Neural crest cell (in vitro differentiated cells): ENCODE measurements around the gene IL23R. TPM values are rescaled to one million over a fixed set of nuclear protein-coding genes. Genes with fewer than 3 reads are reported as not detected.
A peak's percentile ranks its signal among the peaks of the same experiment; 100 is the strongest.

Experiments
- DNase-seq: peaks from one replicate; pipeline ENCODE4 v3.0.0; 2021; ENCODE audit warnings: low read depth, mixed read lengths, low spot score
- H3K27ac Mint-ChIP-seq: one replicate; pipeline ENCODE4 v1.8.0; 2021; ENCODE audit warnings: mild to moderate bottlenecking, mixed read lengths; ENCODE audit not compliant: unreplicated experiment
- H3K27me3 Mint-ChIP-seq: 2 replicates; pipeline ENCODE4 v1.8.0; 2021; ENCODE audit warnings: low read depth, mild to moderate bottlenecking, mixed read lengths
- H3K36me3 Mint-ChIP-seq: 2 replicates; pipeline ENCODE4 v1.8.0; 2021; ENCODE audit warnings: low read depth, mild to moderate bottlenecking, mixed read lengths
- H3K4me1 Mint-ChIP-seq: 2 replicates; pipeline ENCODE4 v1.8.0; 2021; ENCODE audit warnings: mixed read lengths
- H3K4me3 Mint-ChIP-seq: one replicate; pipeline ENCODE4 v1.8.0; 2021; ENCODE audit warnings: mild to moderate bottlenecking, mixed read lengths
- H3K9me3 Mint-ChIP-seq: 2 replicates; pipeline ENCODE4 v1.8.0; 2021; ENCODE audit warnings: mixed read lengths
- total RNA-seq: library from RNA; stranded (reverse); gene quantifications from 2 replicates; pipeline ENCODE4 v1.2.1, GENCODE V29; 2021
- TF ChIP-seq, protein P1 (sequence below): fragments of 200-600 bp; sonication (generic); conservative IDR thresholded peaks from 2 replicates; pipeline ENCODE4 v1.5.0; 2021; ENCODE audit warnings: antibody characterized with exemption, mild to moderate bottlenecking

Gene IL23R
- total RNA-seq, 1 donor from 2014 or later, result not detected

GRCh38 chr1:67149179-67149770 lies 17.0 kb upstream of the IL23R start:
- no peak overlapping the region for H3K4me3 Mint-ChIP-seq
- DNase-seq, result peak; percentile 54

GRCh38 chr1:67150931-67151330 lies 15.3 kb upstream of the IL23R start:
- Mint-ChIP-seq H3K4me1 (peaks cover 7% of the 10 kb centered on the region), H3K4me3 (no peak overlapping the region), H3K36me3 (no peaks in the 10 kb centered on the region), H3K9me3 (peaks cover 2% of the 10 kb centered on the region), H3K27me3 (peaks cover 32% of the 10 kb centered on the region), H3K27ac (no peak overlapping the region)
- TF ChIP-seq, protein P1, sequence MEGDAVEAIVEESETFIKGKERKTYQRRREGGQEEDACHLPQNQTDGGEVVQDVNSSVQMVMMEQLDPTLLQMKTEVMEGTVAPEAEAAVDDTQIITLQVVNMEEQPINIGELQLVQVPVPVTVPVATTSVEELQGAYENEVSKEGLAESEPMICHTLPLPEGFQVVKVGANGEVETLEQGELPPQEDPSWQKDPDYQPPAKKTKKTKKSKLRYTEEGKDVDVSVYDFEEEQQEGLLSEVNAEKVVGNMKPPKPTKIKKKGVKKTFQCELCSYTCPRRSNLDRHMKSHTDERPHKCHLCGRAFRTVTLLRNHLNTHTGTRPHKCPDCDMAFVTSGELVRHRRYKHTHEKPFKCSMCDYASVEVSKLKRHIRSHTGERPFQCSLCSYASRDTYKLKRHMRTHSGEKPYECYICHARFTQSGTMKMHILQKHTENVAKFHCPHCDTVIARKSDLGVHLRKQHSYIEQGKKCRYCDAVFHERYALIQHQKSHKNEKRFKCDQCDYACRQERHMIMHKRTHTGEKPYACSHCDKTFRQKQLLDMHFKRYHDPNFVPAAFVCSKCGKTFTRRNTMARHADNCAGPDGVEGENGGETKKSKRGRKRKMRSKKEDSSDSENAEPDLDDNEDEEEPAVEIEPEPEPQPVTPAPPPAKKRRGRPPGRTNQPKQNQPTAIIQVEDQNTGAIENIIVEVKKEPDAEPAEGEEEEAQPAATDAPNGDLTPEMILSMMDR, result no peak
- DNase-seq, result no peak

More at GRCh38 chr1:67149179-67149770, 17.0 kb upstream of the IL23R start:
- H3K4me1 Mint-ChIP-seq, result peaks cover 7% of the 10 kb centered on the region
- no peaks in the 10 kb centered on the region for H3K36me3 Mint-ChIP-seq
- H3K27me3 Mint-ChIP-seq, result peaks cover 30% of the 10 kb centered on the region
- TF ChIP-seq, protein P1, result peak; percentile 79
- H3K27ac Mint-ChIP-seq, result no peak overlapping the region
- H3K9me3 Mint-ChIP-seq, result no peaks in the 10 kb centered on the region

- DNase-seq, result no peak
- peaks cover 2% of the 10 kb centered on the region for H3K9me3 Mint-ChIP-seq
- TF ChIP-seq, protein P1, result no peak
- no peak overlapping the region for H3K27ac Mint-ChIP-seq
- no peaks in the 10 kb centered on the region for H3K4me1 Mint-ChIP-seq
- peaks cover 7% of the 10 kb centered on the region for H3K27me3 Mint-ChIP-seq
- no peak overlapping the region for H3K4me3 Mint-ChIP-seq
- H3K36me3 Mint-ChIP-seq, result no peaks in the 10 kb centered on the region
These were observed 7.9 kb upstream of the IL23R start for GRCh38 chr1:67158401-67158800.

DNA sequence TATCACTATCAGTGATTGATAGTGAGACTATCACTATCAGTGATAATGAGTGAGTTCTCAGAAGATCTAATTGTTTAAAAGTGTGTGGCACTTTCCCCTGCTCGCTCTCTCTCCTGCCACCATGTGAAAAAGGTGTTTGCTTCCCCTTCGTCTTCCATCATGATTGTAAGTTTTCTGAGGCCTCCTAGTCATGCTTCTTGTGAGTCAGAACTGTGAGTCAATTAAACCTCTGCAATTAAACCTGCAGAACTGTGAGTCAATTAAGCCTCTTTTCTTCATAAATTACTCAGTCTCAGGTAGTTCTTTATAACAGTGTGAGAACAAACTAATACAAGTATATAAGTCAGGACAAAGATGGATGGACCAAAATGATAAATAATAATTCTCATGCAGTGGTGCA lies 7.0 kb upstream of the IL23R start:
- H3K36me3 Mint-ChIP-seq, result no peaks in the 10 kb centered on the region
- peaks cover 2% of the 10 kb centered on the region for H3K9me3 Mint-ChIP-seq
- H3K27me3 Mint-ChIP-seq, result peaks cover 2% of the 10 kb centered on the region
- DNase-seq, result no peak
- TF ChIP-seq, protein P1, result no peak
- no peaks in the 10 kb centered on the region for H3K4me1 Mint-ChIP-seq
- no peak overlapping the region for H3K27ac Mint-ChIP-seq
- no peak overlapping the region for H3K4me3 Mint-ChIP-seq

DNA sequence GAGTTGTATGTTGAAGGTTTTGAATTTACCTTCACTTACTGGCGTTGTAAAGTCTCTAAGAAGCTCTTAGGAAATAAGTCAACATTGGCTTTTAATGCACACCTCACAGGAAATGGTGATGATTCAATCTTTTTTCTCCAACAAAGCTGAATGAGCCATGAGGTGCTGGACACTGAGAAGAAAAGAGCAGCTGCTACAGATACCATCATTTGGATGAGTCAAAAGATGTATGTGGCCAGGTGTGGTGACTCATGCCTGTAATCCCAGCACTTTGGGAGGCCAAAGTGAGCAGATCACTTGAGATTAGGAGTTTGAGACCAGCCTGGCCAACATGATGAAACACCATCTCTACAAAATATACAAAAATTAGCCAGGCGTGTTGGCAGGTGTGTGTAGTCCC lies 3.3 kb upstream of the IL23R start:
- H3K27ac Mint-ChIP-seq, result no peak overlapping the region
- TF ChIP-seq, protein P1, result no peak

More for the DNA sequence above, 3.3 kb upstream of the IL23R start:
- no peaks in the 10 kb centered on the region for H3K36me3 Mint-ChIP-seq
- DNase-seq, result no peak
- H3K27me3 Mint-ChIP-seq, result no peaks in the 10 kb centered on the region
- H3K9me3 Mint-ChIP-seq, result peaks cover 4% of the 10 kb centered on the region
- no peaks in the 10 kb centered on the region for H3K4me1 Mint-ChIP-seq
- no peak overlapping the region for H3K4me3 Mint-ChIP-seq
